Neural progenitor cell (in vitro differentiated cells): ENCODE results near the gene MTX1. TPM values are rescaled to one million over a fixed set of nuclear protein-coding genes. Genes with fewer than 3 reads are reported as not detected.
A peak's percentile ranks its signal among the peaks of the same experiment; 100 is the strongest.

Experiments used
- DNase-seq: peaks from one replicate; pipeline ENCODE4 v3.0.0-alpha.2; 2016; ENCODE audit warnings: low spot score
- H2AFZ ChIP-seq: fragments of 200-600 bp; sonication (generic); replicated peaks from 2 replicates; pipeline ENCODE4 v1.6.1; 2016; ENCODE audit warnings: antibody characterized with exemption
- H3F3A ChIP-seq: fragments of 200-600 bp; sonication (generic); 2 replicates; pipeline ENCODE4 v1.6.1; 2016; ENCODE audit warnings: antibody characterized with exemption, low read depth
- H3K27ac ChIP-seq: fragments of 200-600 bp; sonication (generic); 2 replicates; pipeline ENCODE4 v1.5.1; 2016; ENCODE audit warnings: mild to moderate bottlenecking
- H3K27me3 ChIP-seq: fragments of 200-600 bp; sonication (generic); 2 replicates; pipeline ENCODE4 v1.6.1; 2016; ENCODE audit warnings: mild to moderate bottlenecking, moderate library complexity
- H3K36me3 ChIP-seq: fragments of 200-600 bp; sonication (generic); 2 replicates; pipeline ENCODE4 v1.5.1; 2016
- H3K4me1 ChIP-seq: fragments of 200-600 bp; sonication (generic); 2 replicates; pipeline ENCODE4 v1.6.1; 2016; ENCODE audit warnings: mixed run types
- H3K4me2 ChIP-seq: fragments of 200-600 bp; sonication (generic); 2 replicates; pipeline ENCODE4 v1.6.1; 2016
- H3K4me3 ChIP-seq: fragments of 200-600 bp; sonication (generic); 2 replicates; pipeline ENCODE4 v1.5.1; 2016
- H3K79me2 ChIP-seq: fragments of 200-600 bp; sonication (generic); 2 replicates; pipeline ENCODE4 v1.6.1; 2016; ENCODE audit warnings: low read depth
- H3K9ac ChIP-seq: fragments of 200-600 bp; sonication (generic); 2 replicates; pipeline ENCODE4 v1.6.1; 2016
- H3K9me3 ChIP-seq: fragments of 200-600 bp; sonication (generic); 2 replicates; pipeline ENCODE4 v1.5.1; 2016; ENCODE audit warnings: low read depth
- H4K20me1 ChIP-seq: fragments of 200-600 bp; sonication (generic); 2 replicates; pipeline ENCODE4 v1.6.1; 2016; ENCODE audit warnings: low read depth
- H3K27ac Mint-ChIP-seq: 3 replicates; pipeline ENCODE4 v1.8.0; 2021; ENCODE audit warnings: mixed read lengths
- H3K27me3 Mint-ChIP-seq: 2 replicates; pipeline ENCODE4 v1.8.0; 2022; ENCODE audit warnings: low read depth, mild to moderate bottlenecking, inconsistent platforms, moderate library complexity, mixed read lengths; ENCODE audit not compliant: insufficient read depth
- H3K36me3 Mint-ChIP-seq: 3 replicates; pipeline ENCODE4 v1.8.0; 2021; ENCODE audit warnings: mixed read lengths
- H3K4me1 Mint-ChIP-seq: 3 replicates; pipeline ENCODE4 v1.8.0; 2021; ENCODE audit warnings: mixed read lengths
- H3K4me3 Mint-ChIP-seq: 3 replicates; pipeline ENCODE4 v1.8.0; 2021; ENCODE audit warnings: mild to moderate bottlenecking, moderate library complexity, mixed read lengths
- H3K9me3 Mint-ChIP-seq: 3 replicates; pipeline ENCODE4 v1.8.0; 2020; ENCODE audit warnings: mixed read lengths
- CTCF ChIP-seq: fragments of 200-600 bp; sonication (generic); IDR thresholded peaks from 2 replicates; pipeline ENCODE4 v1.5.1; 2017; ENCODE audit warnings: antibody characterized with exemption, mild to moderate bottlenecking
- EZH2 ChIP-seq: fragments of 200-600 bp; sonication (generic); IDR thresholded peaks from 2 replicates; pipeline ENCODE4 v1.6.1; 2017; ENCODE audit warnings: antibody characterized with exemption, mild to moderate bottlenecking, moderate library complexity
- EZH2phosphoT487 ChIP-seq: fragments of 200-600 bp; sonication (generic); IDR thresholded peaks from 2 replicates; pipeline ENCODE4 v1.6.1; 2017; ENCODE audit warnings: antibody characterized with exemption
- total RNA-seq: library from RNA; depleted of rRNA; stranded (reverse); fragments of >200 nt; gene quantifications from 2 replicates; pipeline ENCODE4 v1.2.3, GENCODE V29; 2015; ENCODE audit warnings: low replicate concordance

The MTX1 gene
- total RNA-seq, 1 donor from 2014 or later, result 25.6 TPM

- H3K27me3 Mint-ChIP-seq, result peaks cover 10% of the 10 kb centered on the region
- H3K27ac Mint-ChIP-seq, result peak overlapping the region; percentile 22
- Histone ChIP-seq H2AFZ (no peak overlapping the region), H3F3A (peaks cover 32% of the 10 kb centered on the region), H3K27ac (no peak overlapping the region), H3K27me3 (no peaks in the 10 kb centered on the region), H3K9ac (no peak overlapping the region), H3K9me3 (no peaks in the 10 kb centered on the region), H3K4me3 (no peak overlapping the region), H4K20me1 (no peaks in the 10 kb centered on the region), H3K4me2 (no peak overlapping the region), H3K79me2 (peaks cover 11% of the 10 kb centered on the region), H3K36me3 (no peaks in the 10 kb centered on the region), H3K4me1 (peaks cover 20% of the 10 kb centered on the region)
- H3K4me3 Mint-ChIP-seq, result no peak overlapping the region
- DNase-seq, result no peak
- TF ChIP-seq CTCF (no peak), EZH2 (no peak), EZH2phosphoT487 (no peak)
- peaks cover 8% of the 10 kb centered on the region for H3K36me3 Mint-ChIP-seq
- no peaks in the 10 kb centered on the region for H3K9me3 Mint-ChIP-seq
- peaks cover 32% of the 10 kb centered on the region for H3K4me1 Mint-ChIP-seq
These were observed 43.1 kb downstream of the MTX1 start for GRCh38 chr1:155251566-155251965.

GRCh38 chr1:155253208-155253607 lies 44.7 kb downstream of the MTX1 start:
- Histone ChIP-seq H3K27ac (no peak overlapping the region), H3K36me3 (no peaks in the 10 kb centered on the region), H3K9ac (no peak overlapping the region), H4K20me1 (no peaks in the 10 kb centered on the region), H3K27me3 (no peaks in the 10 kb centered on the region), H3K4me3 (peak overlapping the region; percentile 84), H3F3A (peaks cover 30% of the 10 kb centered on the region), H3K4me1 (peaks cover 20% of the 10 kb centered on the region), H3K79me2 (peaks cover 11% of the 10 kb centered on the region), H2AFZ (no peak overlapping the region), H3K9me3 (no peaks in the 10 kb centered on the region), H3K4me2 (peak overlapping the region; percentile 99)
- Mint-ChIP-seq H3K4me3 (peak overlapping the region; percentile 91), H3K27ac (no peak overlapping the region), H3K4me1 (peaks cover 32% of the 10 kb centered on the region), H3K36me3 (peaks cover 16% of the 10 kb centered on the region), H3K9me3 (no peaks in the 10 kb centered on the region), H3K27me3 (peaks cover 10% of the 10 kb centered on the region)
- no peak for DNase-seq
- TF ChIP-seq EZH2 (no peak), CTCF (no peak), EZH2phosphoT487 (no peak)

- Histone ChIP-seq H3K27ac (no peak overlapping the region), H3K79me2 (peaks cover 11% of the 10 kb centered on the region), H3K9ac (peak overlapping the region; percentile 72), H3K4me1 (peaks cover 20% of the 10 kb centered on the region), H3K36me3 (no peaks in the 10 kb centered on the region), H2AFZ (no peak overlapping the region), H3K4me2 (peak overlapping the region; percentile 99), H3K27me3 (no peaks in the 10 kb centered on the region), H4K20me1 (no peaks in the 10 kb centered on the region), H3K9me3 (no peaks in the 10 kb centered on the region), H3K4me3 (peak overlapping the region; percentile 84), H3F3A (peaks cover 30% of the 10 kb centered on the region)
- Mint-ChIP-seq H3K4me3 (peak overlapping the region; percentile 91), H3K9me3 (no peaks in the 10 kb centered on the region), H3K36me3 (peaks cover 16% of the 10 kb centered on the region), H3K27me3 (peaks cover 10% of the 10 kb centered on the region), H3K27ac (no peak overlapping the region), H3K4me1 (peaks cover 32% of the 10 kb centered on the region)
- DNase-seq, result no peak
- no peak for TF ChIP-seq EZH2phosphoT487
- TF ChIP-seq CTCF, result no peak
- no peak for TF ChIP-seq EZH2
These were observed 45.3 kb downstream of the MTX1 start for GRCh38 chr1:155253797-155254196.
